HL-60 (cell line): ENCODE results near the gene GRK5.

Experiments used
- SPI1 ChIP-seq: IDR thresholded peaks from 2 replicates; pipeline ENCODE4 v1.6.1; 2012; ENCODE audit warnings: low read depth, mild to moderate bottlenecking, borderline replicate concordance
- TF ChIP-seq, protein P1 (sequence below): IDR thresholded peaks from one replicate; pipeline ENCODE4 v1.5.1; 2011; ENCODE audit warnings: low read length, control low read depth, inconsistent platforms; ENCODE audit not compliant: insufficient read depth

DNA sequence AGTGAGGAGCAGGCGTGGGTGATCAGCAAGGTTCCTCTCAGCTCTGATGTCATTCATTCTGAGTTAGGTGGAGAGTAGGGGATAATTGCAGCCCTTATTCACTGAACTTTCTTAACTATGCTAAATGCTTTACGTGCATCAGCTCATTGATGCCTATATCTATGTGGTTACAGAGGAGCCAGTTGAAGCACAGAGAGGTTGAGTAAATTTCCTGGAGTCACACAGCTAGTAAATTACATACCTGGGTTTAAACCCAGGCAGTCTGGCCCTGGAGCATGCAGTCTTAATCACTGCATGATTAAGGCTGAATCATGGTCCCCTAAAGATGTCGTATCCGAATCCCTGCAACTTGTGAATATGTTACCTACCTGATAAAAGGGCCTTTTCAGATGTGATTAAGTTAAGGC is 99.6 kb downstream of the GRK5 start:
- TF ChIP-seq, protein P1, sequence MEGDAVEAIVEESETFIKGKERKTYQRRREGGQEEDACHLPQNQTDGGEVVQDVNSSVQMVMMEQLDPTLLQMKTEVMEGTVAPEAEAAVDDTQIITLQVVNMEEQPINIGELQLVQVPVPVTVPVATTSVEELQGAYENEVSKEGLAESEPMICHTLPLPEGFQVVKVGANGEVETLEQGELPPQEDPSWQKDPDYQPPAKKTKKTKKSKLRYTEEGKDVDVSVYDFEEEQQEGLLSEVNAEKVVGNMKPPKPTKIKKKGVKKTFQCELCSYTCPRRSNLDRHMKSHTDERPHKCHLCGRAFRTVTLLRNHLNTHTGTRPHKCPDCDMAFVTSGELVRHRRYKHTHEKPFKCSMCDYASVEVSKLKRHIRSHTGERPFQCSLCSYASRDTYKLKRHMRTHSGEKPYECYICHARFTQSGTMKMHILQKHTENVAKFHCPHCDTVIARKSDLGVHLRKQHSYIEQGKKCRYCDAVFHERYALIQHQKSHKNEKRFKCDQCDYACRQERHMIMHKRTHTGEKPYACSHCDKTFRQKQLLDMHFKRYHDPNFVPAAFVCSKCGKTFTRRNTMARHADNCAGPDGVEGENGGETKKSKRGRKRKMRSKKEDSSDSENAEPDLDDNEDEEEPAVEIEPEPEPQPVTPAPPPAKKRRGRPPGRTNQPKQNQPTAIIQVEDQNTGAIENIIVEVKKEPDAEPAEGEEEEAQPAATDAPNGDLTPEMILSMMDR: no peak
- no peak for TF ChIP-seq SPI1
